Endothelial cell of umbilical vein (primary cell): ENCODE data around the gene PPFIA3. TPM values are rescaled to one million over a fixed set of nuclear protein-coding genes. Genes with fewer than 3 reads are reported as not detected.

ENCODE experiments used
- BruUV-seq: library from RNA; stranded (reverse); fragments of 400-500 nt; replicated peaks from 2 replicates; lab custom pipeline; 2021; lab: Mats Ljungman, UMichigan
- CTCF ChIA-PET: fragments of 300-600, 350-600 bp; sonication (Branson Sonifier 250); formaldehyde crosslinking; loops from one replicate; lab custom pipeline; 2021; ENCODE audit warnings: antibody characterized with exemption, inconsistent platforms; lab: Charles Lee
- POLR2A ChIA-PET: fragments of 300-600, 350-600 bp; sonication (Branson Sonifier 250); formaldehyde crosslinking; loops from one replicate; lab custom pipeline; 2021; ENCODE audit warnings: antibody characterized with exemption, inconsistent platforms; lab: Charles Lee
- DNase-seq: peaks from one replicate; pipeline ENCODE4 v3.0.0-alpha.2; 2011; ENCODE audit warnings: low read depth, low spot score
- FAIRE-seq: peaks from 2 replicates; lab custom pipeline; 2011; peaks lifted over from hg19 to GRCh38; lab: Jason Lieb, UNC
- H2AFZ ChIP-seq: 2 replicates; pipeline ENCODE4 v1.6.0; 2012; ENCODE audit warnings: low read depth, low read length, control low read depth, inconsistent platforms
- H3K27ac ChIP-seq: 2 replicates; pipeline ENCODE4 v1.5.1; 2011; ENCODE audit warnings: low read depth, mild to moderate bottlenecking, control low read depth, low read length, moderate library complexity; ENCODE audit not compliant: insufficient read depth
- H3K27me3 ChIP-seq, 2 experiments: 2 replicates each; pipeline versions ENCODE4 v1.6.0 to v1.6.1; 2011; ENCODE audit warnings: low read length in 2 of 2, mixed read lengths in 1 of 2; ENCODE audit not compliant: control insufficient read depth in 2 of 2, insufficient read depth in 2 of 2
- H3K36me3 ChIP-seq, 2 experiments: 2 replicates in 1 of 2; 3 replicates in 1 of 2; pipeline ENCODE4 v1.5.1; 2011; ENCODE audit warnings: low read length in 2 of 2, mild to moderate bottlenecking in 1 of 2, moderate library complexity in 1 of 2; ENCODE audit not compliant: control insufficient read depth in 2 of 2, insufficient read depth in 2 of 2; ENCODE audit errors: extremely low read depth in 1 of 2
- H3K4me1 ChIP-seq: 3 replicates; pipeline ENCODE4 v1.5.1; 2011; ENCODE audit warnings: mild to moderate bottlenecking, low read length; ENCODE audit not compliant: control insufficient read depth, insufficient read depth; ENCODE audit errors: extremely low read depth
- H3K4me2 ChIP-seq: 2 replicates; pipeline ENCODE4 v1.6.1; 2011; ENCODE audit warnings: low read length, control low read depth, mixed read lengths; ENCODE audit not compliant: insufficient read depth
- H3K4me3 ChIP-seq, 3 experiments: fragments of 200-600 bp in 1 of 3; sonication (generic), shearing (Covaris generic) in 1 of 3; replicated peaks in 1 of 3; 2 replicates each; pipeline ENCODE4 v1.5.1; 2011 to 2016; ENCODE audit warnings: control low read depth in 3 of 3, low read length in 3 of 3, mild to moderate bottlenecking in 2 of 3, inconsistent platforms in 1 of 3, low read depth in 1 of 3, moderate library complexity in 1 of 3; ENCODE audit not compliant: insufficient read depth in 1 of 3
- H3K79me2 ChIP-seq: 2 replicates; pipeline ENCODE4 v1.6.0; 2012; ENCODE audit warnings: low read length, inconsistent platforms; ENCODE audit not compliant: control insufficient read depth, insufficient read depth
- H3K9ac ChIP-seq: replicated peaks from 2 replicates; pipeline ENCODE3; 2011; ENCODE audit warnings: low read length, control low read depth; ENCODE audit not compliant: insufficient read depth; ENCODE audit errors: extremely low read depth
- H3K9me1 ChIP-seq: replicated peaks from 3 replicates; pipeline ENCODE4 v1.6.0; 2011; ENCODE audit warnings: mild to moderate bottlenecking, low read length; ENCODE audit not compliant: control insufficient read depth, insufficient read depth; ENCODE audit errors: extremely low read depth
- H3K9me3 ChIP-seq: replicated peaks from 2 replicates; pipeline ENCODE4 v1.5.1; 2012; ENCODE audit warnings: low read length, inconsistent platforms; ENCODE audit not compliant: control insufficient read depth, insufficient read depth
- H4K20me1 ChIP-seq: replicated peaks from 2 replicates; pipeline ENCODE3; 2011; ENCODE audit warnings: mild to moderate bottlenecking, low read length; ENCODE audit not compliant: control insufficient read depth, insufficient read depth; ENCODE audit errors: extremely low read depth
- FOS ChIP-seq: IDR thresholded peaks from 2 replicates; pipeline ENCODE4 v1.6.1; 2011; ENCODE audit warnings: mild to moderate bottlenecking, low read length, moderate library complexity, borderline replicate concordance; ENCODE audit not compliant: insufficient read depth
- POLR2AphosphoS5 ChIP-seq: IDR thresholded peaks from 2 replicates; pipeline ENCODE4 v1.6.1; 2012; ENCODE audit warnings: low read depth, mild to moderate bottlenecking, control low read depth, low read length, moderate library complexity; ENCODE audit not compliant: insufficient read depth
- dilution Hi-C: fragments of 300-500 bp; cut with MboI; formaldehyde crosslinking; loops from one replicate; pipeline ENCODE4 v1.15.0; 2019; ENCODE audit warnings: low sequenced_read_pairs; ENCODE audit not compliant: extremely low pct_ligation_motif_present
- intact Hi-C: fragments of 100-400 bp; cut with micrococcal nuclease; formaldehyde crosslinking; loops from one replicate; pipeline ENCODE4 v1.10.0; 2022
- polyA plus RNA-seq, 4 experiments: library from polyadenylated mRNA; depleted of rRNA in 3 of 4; stranded (reverse) in 3 of 4; unstranded in 1 of 4; fragments of >200 nt; gene quantifications; 2 replicates each; pipeline versions ENCODE4 v1.2.1 to v1.2.3, GENCODE V29; 2011 to 2012; ENCODE audit warnings: missing spikeins in 1 of 4
- total RNA-seq: library from RNA; stranded (reverse); gene quantifications from 2 replicates; pipeline ENCODE4 v1.2.3, GENCODE V29; 2021
- TF ChIP-seq, protein P1 (sequence below), 2 donors: IDR thresholded peaks; 1 replicate in 1 of 2; 2 replicates in 1 of 2; pipeline ENCODE4 v1.5.1; 2011; ENCODE audit warnings: low read length in 2 of 2, mild to moderate bottlenecking in 2 of 2, moderate library complexity in 2 of 2, control low read depth in 1 of 2, inconsistent platforms in 1 of 2, low read depth in 1 of 2; ENCODE audit not compliant: insufficient read depth in 1 of 2; ENCODE audit errors: extremely low read depth in 1 of 2
- TF ChIP-seq, protein P2 (sequence below): IDR thresholded peaks from 2 replicates; pipeline ENCODE4 v1.6.1; 2011; ENCODE audit not compliant: insufficient read depth, insufficient read length

The PPFIA3 gene
- total and polyA plus RNA-seq, 2 donors (not counting 3 experiments of a cell fraction or from before 2014, with no cell fraction given), result 1.3 to 2.0 TPM

DNA sequence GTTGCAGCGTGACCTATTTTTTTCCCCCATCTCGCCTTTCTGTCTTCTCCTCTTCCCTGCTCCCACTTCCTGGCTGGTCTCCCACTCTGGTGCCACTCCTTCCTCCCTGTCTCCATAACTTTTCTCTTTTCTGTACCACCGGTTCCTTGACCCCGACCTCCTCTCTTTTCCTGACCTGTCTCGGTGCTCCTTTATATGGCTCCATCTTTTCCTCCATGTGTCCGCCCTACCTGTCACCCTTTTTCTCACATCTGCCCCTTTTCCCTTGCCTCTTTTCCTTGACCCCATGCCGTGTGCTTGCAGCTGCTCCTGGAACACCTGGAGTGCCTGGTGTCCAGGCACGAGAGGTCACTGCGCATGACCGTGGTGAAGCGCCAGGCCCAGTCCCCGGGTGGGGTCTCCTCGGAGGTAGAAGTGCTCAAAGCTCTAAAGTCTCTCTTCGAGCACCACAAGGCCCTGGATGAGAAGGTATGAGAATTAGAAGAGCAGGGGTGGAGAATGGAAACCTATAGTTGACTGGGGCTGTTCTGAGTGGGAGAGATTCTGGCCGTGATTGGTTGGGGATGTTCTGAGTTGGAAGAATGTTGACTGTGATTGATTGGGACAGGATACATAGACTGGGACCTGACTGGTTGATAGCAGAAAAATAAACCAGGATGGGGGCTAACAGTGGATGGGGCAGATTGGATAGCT is 9.3 kb downstream of the PPFIA3 start:
- intact Hi-C loops, result loop anchor here (2.0 to 5.0 kb wide), 2 partner anchors 14 to 41 kb away; partner anchors contain the start of gene SNRNP70

More for the DNA sequence above, 9.3 kb downstream of the PPFIA3 start:
- DNase-seq (no peak), FAIRE-seq (no peak)
- Histone ChIP-seq H3K9me1 (no peaks in the 10 kb centered on the region), H3K4me3 (no peak overlapping the region), H3K36me3 (no peaks in the 10 kb centered on the region), H2AFZ (no peak overlapping the region), H3K27me3 (peaks cover 0 to 6% of the 10 kb centered on the region in 2 experiments), H3K79me2 (no peaks in the 10 kb centered on the region), H3K27ac (no peak overlapping the region), H3K4me2 (no peak overlapping the region), H3K9me3 (no peaks in the 10 kb centered on the region), H3K9ac (no peak overlapping the region), H3K4me1 (no peaks in the 10 kb centered on the region), H4K20me1 (no peaks in the 10 kb centered on the region)
- POLR2A ChIA-PET, result no interaction called here
- TF ChIP-seq, protein P1, sequence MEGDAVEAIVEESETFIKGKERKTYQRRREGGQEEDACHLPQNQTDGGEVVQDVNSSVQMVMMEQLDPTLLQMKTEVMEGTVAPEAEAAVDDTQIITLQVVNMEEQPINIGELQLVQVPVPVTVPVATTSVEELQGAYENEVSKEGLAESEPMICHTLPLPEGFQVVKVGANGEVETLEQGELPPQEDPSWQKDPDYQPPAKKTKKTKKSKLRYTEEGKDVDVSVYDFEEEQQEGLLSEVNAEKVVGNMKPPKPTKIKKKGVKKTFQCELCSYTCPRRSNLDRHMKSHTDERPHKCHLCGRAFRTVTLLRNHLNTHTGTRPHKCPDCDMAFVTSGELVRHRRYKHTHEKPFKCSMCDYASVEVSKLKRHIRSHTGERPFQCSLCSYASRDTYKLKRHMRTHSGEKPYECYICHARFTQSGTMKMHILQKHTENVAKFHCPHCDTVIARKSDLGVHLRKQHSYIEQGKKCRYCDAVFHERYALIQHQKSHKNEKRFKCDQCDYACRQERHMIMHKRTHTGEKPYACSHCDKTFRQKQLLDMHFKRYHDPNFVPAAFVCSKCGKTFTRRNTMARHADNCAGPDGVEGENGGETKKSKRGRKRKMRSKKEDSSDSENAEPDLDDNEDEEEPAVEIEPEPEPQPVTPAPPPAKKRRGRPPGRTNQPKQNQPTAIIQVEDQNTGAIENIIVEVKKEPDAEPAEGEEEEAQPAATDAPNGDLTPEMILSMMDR (IDR thresholded peaks at IDR 0.05; ENCODE audit: extremely low read depth in 1 of 2, insufficient read depth in 1 of 2, low read depth in 1 of 2, low read length in 2 of 2), result no peak
- TF ChIP-seq FOS (no peak), POLR2AphosphoS5 (no peak)
- TF ChIP-seq, protein P2, sequence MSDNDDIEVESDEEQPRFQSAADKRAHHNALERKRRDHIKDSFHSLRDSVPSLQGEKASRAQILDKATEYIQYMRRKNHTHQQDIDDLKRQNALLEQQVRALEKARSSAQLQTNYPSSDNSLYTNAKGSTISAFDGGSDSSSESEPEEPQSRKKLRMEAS, result no peak
- CTCF ChIA-PET, result interaction anchor here (1.0 to 2.0 kb wide), 10 partner anchors 11 to 80 kb away, joined by 3 to 15 read pairs (median 6); partner anchors contain the start of gene LIN7B
- dilution Hi-C loops, result no loop called here
- BruUV-seq, result no TSS peak
